ENCODE measurements around the gene KIF13A.
"Not testable (repeated sequence)": the region's sequence is repeated elsewhere in the genome, so short reads cannot be mapped to it uniquely, and the experiment has no call there.

- not testable (repeated sequence) for TF ChIP-seq POLR2A (IDR thresholded peaks at IDR 0.05; ENCODE audit: low read depth, low read length); TAF1 (IDR thresholded peaks at IDR 0.05; ENCODE audit: borderline replicate concordance, low read depth, low read length)
Observed at GRCh38 chr6:18010540-18010939, 23.1 kb upstream of the KIF13A start.

Measured in GM12892 (cell line).